ENCODE results near the gene PBXIP1. TPM values are rescaled to one million over a fixed set of nuclear protein-coding genes. Genes with fewer than 3 reads are reported as not detected.
A peak's percentile ranks its signal among the peaks of the same experiment; 100 is the strongest.

The PBXIP1 gene
- total and polyA plus RNA-seq, 4 donors: 95.3 to 169 (median 112) TPM

GRCh38 chr1:154938604-154939399, 17.1 kb downstream of the PBXIP1 start:
- peak overlapping the region in 1 of 2 donors; percentile 9 for H3K27ac ChIP-seq (ENCODE audit: low read depth in 1 of 2, low read length in 2 of 2)
- no peaks in the 10 kb centered on the region for H3K27me3 ChIP-seq (ENCODE audit: control insufficient read depth in 1 of 2, insufficient read depth in 2 of 2, low read length in 1 of 2)

GRCh38 chr1:154937988-154938386, 17.9 kb downstream of the PBXIP1 start:
- WGBS, 2 donors: 76 to 81% methylated on average over 8 of the region's 8 CpGs
- H3K27me3 ChIP-seq (ENCODE audit: control insufficient read depth in 1 of 2, insufficient read depth in 2 of 2, low read length in 1 of 2): no peaks in the 10 kb centered on the region
- H3K4me3 ChIP-seq (ENCODE audit: low read length in 2 of 2): peak overlapping the region in 1 of 2 donors; percentile 12
- no peaks in the 10 kb centered on the region for H3K4me1 ChIP-seq (ENCODE audit: control insufficient read depth in 1 of 2, insufficient read depth in 2 of 2, low read length in 2 of 2)
- intact Hi-C loops (cut with DNase I): loop anchor here in 1 of 2 donors (5.0 kb wide), 2 partner anchors 64 to 381 kb away; partner anchors contain the start of genes UBE2Q1 and ZBTB7B
- H3K9me3 ChIP-seq (ENCODE audit: control insufficient read depth, low read length): no peaks in the 10 kb centered on the region
- no peaks in the 10 kb centered on the region for H3K36me3 ChIP-seq (ENCODE audit: control insufficient read depth in 1 of 2, insufficient read depth in 2 of 2, low read length in 1 of 2)
- ATAC-seq (ENCODE audit: low FRiP score) (no peak), DNase-seq (peak in 1 of 2 donors; percentile 40)
- H3K27ac ChIP-seq (ENCODE audit: low read depth in 1 of 2, low read length in 2 of 2): peak overlapping the region; percentile 68 to 86

More at GRCh38 chr1:154938604-154939399, 17.1 kb downstream of the PBXIP1 start:
- intact Hi-C loops (cut with DNase I): loop anchor here in 1 of 2 donors (5.0 kb wide), 2 partner anchors 63 to 382 kb away; partner anchors contain the start of genes UBE2Q1 and ZBTB7B
- ATAC-seq (ENCODE audit: low FRiP score) (no peak), DNase-seq (peak in 1 of 2 donors; percentile 32)
- no peak overlapping the region for H3K4me3 ChIP-seq (ENCODE audit: low read length in 2 of 2)
- no peaks in the 10 kb centered on the region for H3K36me3 ChIP-seq (ENCODE audit: control insufficient read depth in 1 of 2, insufficient read depth in 2 of 2, low read length in 1 of 2)
- no peaks in the 10 kb centered on the region for H3K9me3 ChIP-seq (ENCODE audit: control insufficient read depth, low read length)
- H3K4me1 ChIP-seq (ENCODE audit: control insufficient read depth in 1 of 2, insufficient read depth in 2 of 2, low read length in 2 of 2): no peaks in the 10 kb centered on the region
- WGBS, 2 donors: 88 to 92% methylated on average over 7 of the region's 7 CpGs

GRCh38 chr1:154937085-154937987, 18.6 kb downstream of the PBXIP1 start:
- intact Hi-C loops (cut with DNase I): loop anchor here in 1 of 2 donors (5.0 kb wide), 2 partner anchors 65 to 380 kb away; partner anchors contain the start of genes UBE2Q1 and ZBTB7B
- Histone ChIP-seq H3K27ac (ENCODE audit: low read depth in 1 of 2, low read length in 2 of 2) (peak overlapping the region; percentile 64 to 68), H3K9me3 (ENCODE audit: control insufficient read depth, low read length) (no peaks in the 10 kb centered on the region), H3K4me3 (ENCODE audit: low read length in 2 of 2) (peak overlapping the region; percentile 12 to 42), H3K27me3 (ENCODE audit: control insufficient read depth in 1 of 2, insufficient read depth in 2 of 2, low read length in 1 of 2) (no peaks in the 10 kb centered on the region), H3K36me3 (ENCODE audit: control insufficient read depth in 1 of 2, insufficient read depth in 2 of 2, low read length in 1 of 2) (no peaks in the 10 kb centered on the region), H3K4me1 (ENCODE audit: control insufficient read depth in 1 of 2, insufficient read depth in 2 of 2, low read length in 2 of 2) (no peaks in the 10 kb centered on the region)
- ATAC-seq (ENCODE audit: low FRiP score) (peak; percentile 94), DNase-seq (peak; percentile 96 to 97)
- WGBS, 2 donors: 0% methylated on average over 36 of the region's 36 CpGs

GRCh38 chr1:154936555-154937084, 19.3 kb downstream of the PBXIP1 start, which contains the start of gene PMVK:
Gene PMVK (minus strand): TSS chr1:154936719. CDS start chr1:154936685, 34 bp downstream.
- intact Hi-C loops (cut with DNase I): loop anchor here in 1 of 2 donors (1.0 to 5.0 kb wide), 3 partner anchors 66 to 379 kb away; partner anchors contain the start of genes UBE2Q1 and ZBTB7B
- Histone ChIP-seq H3K27me3 (ENCODE audit: control insufficient read depth in 1 of 2, insufficient read depth in 2 of 2, low read length in 1 of 2) (no peaks in the 10 kb centered on the region), H3K4me1 (ENCODE audit: control insufficient read depth in 1 of 2, insufficient read depth in 2 of 2, low read length in 2 of 2) (no peaks in the 10 kb centered on the region), H3K9me3 (ENCODE audit: control insufficient read depth, low read length) (no peaks in the 10 kb centered on the region), H3K36me3 (ENCODE audit: control insufficient read depth in 1 of 2, insufficient read depth in 2 of 2, low read length in 1 of 2) (peaks cover 0 to 1% of the 10 kb centered on the region in 2 donors), H3K27ac (ENCODE audit: low read depth in 1 of 2, low read length in 2 of 2) (peak within 1 kb of the TSS; percentile 68 to 95), H3K4me3 (ENCODE audit: low read length in 2 of 2) (peak within 1 kb of the TSS; percentile 42 to 51)
- DNase-seq (peak; percentile 97), ATAC-seq (ENCODE audit: low FRiP score) (peak; percentile 97)
- 0% methylated on average over 45 of the region's 45 CpGs for WGBS, 2 donors

GRCh38 chr1:154935749-154936554, 19.9 kb downstream of the PBXIP1 start:
- Histone ChIP-seq H3K4me1 (ENCODE audit: control insufficient read depth in 1 of 2, insufficient read depth in 2 of 2, low read length in 2 of 2) (no peaks in the 10 kb centered on the region), H3K9me3 (ENCODE audit: control insufficient read depth, low read length) (no peaks in the 10 kb centered on the region), H3K27me3 (ENCODE audit: control insufficient read depth in 1 of 2, insufficient read depth in 2 of 2, low read length in 1 of 2) (no peaks in the 10 kb centered on the region), H3K4me3 (ENCODE audit: low read length in 2 of 2) (peak overlapping the region; percentile 42 to 51), H3K27ac (ENCODE audit: low read depth in 1 of 2, low read length in 2 of 2) (peak overlapping the region in 1 of 2 donors; percentile 95), H3K36me3 (ENCODE audit: control insufficient read depth in 1 of 2, insufficient read depth in 2 of 2, low read length in 1 of 2) (peaks cover 0 to 1% of the 10 kb centered on the region in 2 donors)
- ATAC-seq (ENCODE audit: low FRiP score) (no peak), DNase-seq (no peak)
- WGBS, 2 donors: 21 to 28% methylated on average over 27 of the region's 27 CpGs
- intact Hi-C loops (cut with DNase I): loop anchor here in 1 of 2 donors (1.0 to 5.0 kb wide), 3 partner anchors 66 to 379 kb away; partner anchors contain the start of genes UBE2Q1 and ZBTB7B

- H3K9me3 ChIP-seq (ENCODE audit: control insufficient read depth, low read length): no peaks in the 10 kb centered on the region
- 94 to 98% methylated on average over 5 of the region's 5 CpGs for WGBS, 2 donors
- no peak overlapping the region for H3K4me3 ChIP-seq (ENCODE audit: low read length in 2 of 2)
- no peak for ATAC-seq (ENCODE audit: low FRiP score)
- H3K36me3 ChIP-seq (ENCODE audit: control insufficient read depth in 1 of 2, insufficient read depth in 2 of 2, low read length in 1 of 2): peaks cover 0 to 1% of the 10 kb centered on the region in 2 donors
- DNase-seq: no peak
- H3K27ac ChIP-seq (ENCODE audit: low read depth in 1 of 2, low read length in 2 of 2): no peak overlapping the region
- no peaks in the 10 kb centered on the region for H3K4me1 ChIP-seq (ENCODE audit: control insufficient read depth in 1 of 2, insufficient read depth in 2 of 2, low read length in 2 of 2)
- no peaks in the 10 kb centered on the region for H3K27me3 ChIP-seq (ENCODE audit: control insufficient read depth in 1 of 2, insufficient read depth in 2 of 2, low read length in 1 of 2)
- intact Hi-C loops (cut with DNase I): no loop called here
Observed at GRCh38 chr1:154934358-154934948, 21.4 kb downstream of the PBXIP1 start.

GRCh38 chr1:154931940-154932487, 23.9 kb downstream of the PBXIP1 start:
- intact Hi-C loops (cut with DNase I): no loop called here
- DNase-seq (no peak), ATAC-seq (ENCODE audit: low FRiP score) (no peak)
- no peaks in the 10 kb centered on the region for H3K4me1 ChIP-seq (ENCODE audit: control insufficient read depth in 1 of 2, insufficient read depth in 2 of 2, low read length in 2 of 2)
- no peaks in the 10 kb centered on the region for H3K9me3 ChIP-seq (ENCODE audit: control insufficient read depth, low read length)
- H3K36me3 ChIP-seq (ENCODE audit: control insufficient read depth in 1 of 2, insufficient read depth in 2 of 2, low read length in 1 of 2): peaks cover 0 to 5% of the 10 kb centered on the region in 2 donors
- 87 to 90% methylated on average over 11 of the region's 11 CpGs for WGBS, 2 donors
- no peak overlapping the region for H3K27ac ChIP-seq (ENCODE audit: low read depth in 1 of 2, low read length in 2 of 2)
- H3K27me3 ChIP-seq (ENCODE audit: control insufficient read depth in 1 of 2, insufficient read depth in 2 of 2, low read length in 1 of 2): no peaks in the 10 kb centered on the region
- no peak overlapping the region for H3K4me3 ChIP-seq (ENCODE audit: low read length in 2 of 2)

Measured in aorta (tissue), 5 donors.